ENCODE measurements around the gene HSP90AB1. TPM values are rescaled to one million over a fixed set of nuclear protein-coding genes. Genes with fewer than 3 reads are reported as not detected.

The HSP90AB1 gene
- total RNA-seq, 2 experiments from 2014 or later, result 2,366 to 2,390 TPM

GRCh38 chr6:44221291-44221960 is 25.5 kb upstream of the HSP90AB1 start:
- ChIA-PET POLR2A (interaction anchor here (4.3 kb wide), 1 partner anchor 25 kb away, joined by 47 read pairs; the partner anchor contains the start of gene HSP90AB1), CTCF (interaction anchor here (0.9 to 5.0 kb wide), 10 partner anchors 11 to 100 kb away, joined by 3 to 21 read pairs (median 4); partner anchors contain the start of genes HSP90AB1 and SLC35B2)

GRCh38 chr6:44221961-44222335 is 25.0 kb upstream of the HSP90AB1 start:
- CTCF ChIA-PET, result interaction anchor here (0.5 to 5.0 kb wide), 11 partner anchors 12 to 118 kb away, joined by 3 to 21 read pairs (median 4); partner anchors contain the start of genes HSP90AB1 and SLC35B2
- POLR2A ChIA-PET, result interaction anchor here (4.3 kb wide), 1 partner anchor 25 kb away, joined by 47 read pairs; the partner anchor contains the start of gene HSP90AB1

- ChIA-PET POLR2A (interaction anchor here (0.5 to 4.3 kb wide), 4 partner anchors 17 to 62 kb away, joined by 4 to 47 read pairs (median 6); partner anchors contain the start of gene HSP90AB1), CTCF (interaction anchor here (0.5 to 5.0 kb wide), 9 partner anchors 12 to 117 kb away, joined by 3 to 21 read pairs (median 5); partner anchors contain the start of gene SLC35B2)
Measured at GRCh38 chr6:44222486-44223318, 24.2 kb upstream of the HSP90AB1 start.

- POLR2A ChIA-PET, result interaction anchor here (0.6 to 4.3 kb wide), 5 partner anchors 13 to 82 kb away, joined by 3 to 47 read pairs (median 6); partner anchors contain the start of gene HSP90AB1
- CTCF ChIA-PET, result interaction anchor here (1.2 to 5.0 kb wide), 8 partner anchors 11 to 51 kb away, joined by 3 to 21 read pairs (median 6); partner anchors contain the start of gene SLC35B2
Measured at GRCh38 chr6:44223319-44224028, 23.4 kb upstream of the HSP90AB1 start, which contains the start of gene SLC29A1. Gene SLC29A1, plus strand, starts transcription at chr6:44223595. Its CDS starts 3,719 bp downstream, at chr6:44227314.

GRCh38 chr6:44224029-44224964 is 22.6 kb upstream of the HSP90AB1 start:
- POLR2A ChIA-PET, result interaction anchor here (0.6 to 4.3 kb wide), 7 partner anchors 12 to 1457 kb away, joined by 3 to 47 read pairs (median 5); partner anchors contain the start of genes HSP90AB1, POLH and XPO5
- CTCF ChIA-PET, result interaction anchor here (0.8 to 5.0 kb wide), 12 partner anchors 10 to 118 kb away, joined by 3 to 21 read pairs (median 5); partner anchors contain the start of genes SLC35B2 and SPATS1

GRCh38 chr6:44224965-44225305 is 22.0 kb upstream of the HSP90AB1 start:
- CTCF ChIA-PET, result interaction anchor here (0.9 to 5.0 kb wide), 9 partner anchors 9 to 118 kb away, joined by 3 to 21 read pairs (median 4); partner anchors contain the start of genes SLC35B2 and SPATS1
- POLR2A ChIA-PET, result interaction anchor here (0.6 to 4.3 kb wide), 3 partner anchors 11 to 649 kb away, joined by 3 to 47 read pairs (median 10); partner anchors contain the start of genes HSP90AB1, POLH and XPO5

GRCh38 chr6:44225579-44226325 is 21.1 kb upstream of the HSP90AB1 start:
- POLR2A ChIA-PET, result interaction anchor here (0.9 to 4.3 kb wide), 2 partner anchors 21 to 131 kb away, joined by 3 to 47 read pairs; partner anchors contain the start of gene HSP90AB1

GRCh38 chr6:44226368-44227147 is 20.3 kb upstream of the HSP90AB1 start:
- CTCF ChIA-PET, result interaction anchor here (0.9 to 5.0 kb wide), 4 partner anchors 7 to 39 kb away, joined by 3 to 21 read pairs (median 12); partner anchors contain the start of gene NFKBIE
- POLR2A ChIA-PET, result interaction anchor here (0.9 kb wide), 1 partner anchor 132 kb away, joined by 3 read pairs; no protein-coding TSS in a partner anchor

More at GRCh38 chr6:44225579-44226325, 21.1 kb upstream of the HSP90AB1 start:
- CTCF ChIA-PET, result interaction anchor here (1.6 to 5.0 kb wide), 3 partner anchors 8 to 31 kb away, joined by 4 to 21 read pairs (median 16); partner anchors contain the start of gene SLC35B2

- ChIA-PET CTCF (interaction anchor here (0.9 to 2.1 kb wide), 4 partner anchors 11 to 60 kb away, joined by 3 to 8 read pairs (median 5); partner anchors contain the start of genes HSP90AB1 and NFKBIE), POLR2A (interaction anchor here (0.8 kb wide), 1 partner anchor 20 kb away, joined by 3 read pairs; the partner anchor contains the start of gene HSP90AB1)
Measured at GRCh38 chr6:44227148-44227793, 19.6 kb upstream of the HSP90AB1 start.

- ChIA-PET POLR2A (interaction anchor here (0.8 kb wide), 1 partner anchor 19 kb away, joined by 3 read pairs; the partner anchor contains the start of gene HSP90AB1), CTCF (interaction anchor here (0.9 to 2.1 kb wide), 3 partner anchors 10 to 61 kb away, joined by 5 to 8 read pairs (median 5); partner anchors contain the start of gene HSP90AB1)
Measured at GRCh38 chr6:44228031-44228430, 18.9 kb upstream of the HSP90AB1 start.

- ChIA-PET POLR2A (interaction anchor here (0.8 kb wide), 1 partner anchor 18 kb away, joined by 3 read pairs; the partner anchor contains the start of gene HSP90AB1), CTCF (interaction anchor here (1.7 to 2.1 kb wide), 2 partner anchors 9 to 19 kb away, joined by 5 to 8 read pairs; partner anchors contain the start of gene HSP90AB1)
Measured at GRCh38 chr6:44228433-44228832, 18.5 kb upstream of the HSP90AB1 start.

GRCh38 chr6:44228836-44229235 is 18.1 kb upstream of the HSP90AB1 start:
- POLR2A ChIA-PET, result no interaction called here

GRCh38 chr6:44229376-44230033 is 17.4 kb upstream of the HSP90AB1 start:
- ChIA-PET POLR2A (no interaction called here), CTCF (no interaction called here)

More at GRCh38 chr6:44228836-44229235, 18.1 kb upstream of the HSP90AB1 start:
- CTCF ChIA-PET, result interaction anchor here (1.7 to 2.1 kb wide), 2 partner anchors 9 to 18 kb away, joined by 5 to 8 read pairs; partner anchors contain the start of gene HSP90AB1
